ENCODE results near the gene RIPK1. TPM values are rescaled to one million over a fixed set of nuclear protein-coding genes. Genes with fewer than 3 reads are reported as not detected.

Gene RIPK1
- total and polyA plus RNA-seq, 9 of the 15 experiments (the other 6 are each of a cell fraction or from before 2014, with no cell fraction given), result 3.8 to 24.9 (median 17.7) TPM

DNA sequence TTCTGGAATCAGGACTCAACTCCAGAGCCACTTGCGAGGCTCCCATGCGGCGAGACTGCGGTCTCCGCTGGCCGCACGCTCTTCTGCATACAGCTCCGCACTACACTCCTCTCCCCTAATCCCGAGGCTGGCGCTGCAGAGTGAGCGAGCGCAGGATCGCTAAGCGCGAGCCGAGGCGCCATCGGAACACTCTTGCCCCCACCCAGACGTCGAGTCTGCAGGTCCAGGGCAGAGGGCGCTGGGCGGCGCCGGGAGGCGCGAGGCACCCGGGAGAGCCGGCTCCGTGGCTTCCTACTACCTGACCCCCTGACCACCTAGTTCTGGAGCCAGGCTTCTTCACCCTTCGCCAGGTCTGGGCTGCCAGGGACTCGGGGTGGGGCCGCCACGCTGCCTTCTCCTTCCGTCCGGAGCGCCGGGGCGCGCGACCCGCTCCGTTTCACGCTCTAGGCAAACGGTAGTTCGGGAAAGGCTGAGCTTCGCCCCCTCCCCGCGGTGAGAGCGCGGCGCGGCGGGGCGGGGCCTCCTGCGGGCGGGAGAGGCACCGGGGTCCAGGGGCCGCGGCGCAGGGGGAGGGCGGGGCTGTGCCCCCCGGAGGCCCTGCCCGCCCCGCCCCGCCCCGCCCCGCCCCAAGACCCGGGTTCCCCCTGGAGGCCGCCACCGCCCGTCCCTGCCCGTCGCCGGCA, 94.4 kb downstream of the RIPK1 start (continued):
- TF ChIP-seq TBL1XR1 (IDR thresholded peaks at IDR 0.05; ENCODE audit: low read length in 2 of 2) (no peak), ATF1 (CRISPR knock-in tag; IDR thresholded peaks at IDR 0.05) (no peak), ATF1 (tag; IDR thresholded peaks at IDR 0.05) (peak; percentile 50; the same call in 1 of the 2 replicates), ZNF184 (CRISPR knock-in tag; IDR thresholded peaks at IDR 0.05) (no peak), MEIS2 (IDR thresholded peaks at IDR 0.05; ENCODE audit: partially characterized antibody) (no peak), POLR3G (IDR thresholded peaks at IDR 0.05; ENCODE audit: extremely low read depth, insufficient read length, insufficient replicate concordance) (no peak), GTF2F1 (IDR thresholded peaks at IDR 0.05; ENCODE audit: low read depth, low read length) (peak; percentile 81; the same call in 1 of the 2 replicates), PURB (CRISPR knock-in tag; IDR thresholded peaks at IDR 0.05; ENCODE audit: low read depth) (no peak), FOXA3 (CRISPR knock-in tag; conservative IDR thresholded peaks at IDR 0.05 in 1 of 2, IDR thresholded peaks at IDR 0.05 in 1 of 2) (no peak), SRF (CRISPR knock-in tag; IDR thresholded peaks at IDR 0.05) (no peak), DDX20 (tag; IDR thresholded peaks at IDR 0.05; ENCODE audit: low read depth) (no peak), SUPT5H (IDR thresholded peaks at IDR 0.05) (peak; percentile 92), KAT8 (IDR thresholded peaks at IDR 0.05; ENCODE audit: low read depth) (no peak), RAD21 (CRISPR knock-in tag; conservative IDR thresholded peaks at IDR 0.05 in 1 of 2, IDR thresholded peaks at IDR 0.05 in 1 of 2) (peak; percentile 25 to 31), TFAM (CRISPR knock-in tag; conservative IDR thresholded peaks at IDR 0.05) (no peak), HCFC1 (IDR thresholded peaks at IDR 0.05; ENCODE audit: low read depth, low read length) (peak; percentile 57), ZNF24 (IDR thresholded peaks at IDR 0.05) (0 out of 2 replicates have a peak, but pooled peaks have one; percentile 7), MED1 (CRISPR knock-in tag; IDR thresholded peaks at IDR 0.05; ENCODE audit: borderline replicate concordance) (no peak), BDP1 (IDR thresholded peaks at IDR 0.05; ENCODE audit: insufficient read depth, insufficient read length) (no peak), ZNF347 (CRISPR knock-in tag; IDR thresholded peaks at IDR 0.05; ENCODE audit: low read depth) (no peak), ZNF224 (CRISPR knock-in tag; IDR thresholded peaks at IDR 0.05) (no peak)
- TF ChIP-seq, protein P1, sequence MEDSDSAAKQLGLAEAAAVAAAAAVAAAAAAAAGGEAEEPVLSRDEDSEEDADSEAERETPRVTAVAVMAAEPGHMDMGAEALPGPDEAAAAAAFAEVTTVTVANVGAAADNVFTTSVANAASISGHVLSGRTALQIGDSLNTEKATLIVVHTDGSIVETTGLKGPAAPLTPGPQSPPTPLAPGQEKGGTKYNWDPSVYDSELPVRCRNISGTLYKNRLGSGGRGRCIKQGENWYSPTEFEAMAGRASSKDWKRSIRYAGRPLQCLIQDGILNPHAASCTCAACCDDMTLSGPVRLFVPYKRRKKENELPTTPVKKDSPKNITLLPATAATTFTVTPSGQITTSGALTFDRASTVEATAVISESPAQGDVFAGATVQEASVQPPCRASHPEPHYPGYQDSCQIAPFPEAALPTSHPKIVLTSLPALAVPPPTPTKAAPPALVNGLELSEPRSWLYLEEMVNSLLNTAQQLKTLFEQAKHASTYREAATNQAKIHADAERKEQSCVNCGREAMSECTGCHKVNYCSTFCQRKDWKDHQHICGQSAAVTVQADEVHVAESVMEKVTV (CRISPR knock-in tag; IDR thresholded peaks at IDR 0.05), result peak; percentile 14; the same call in 1 of the 2 replicates
- TF ChIP-seq, protein P2, sequence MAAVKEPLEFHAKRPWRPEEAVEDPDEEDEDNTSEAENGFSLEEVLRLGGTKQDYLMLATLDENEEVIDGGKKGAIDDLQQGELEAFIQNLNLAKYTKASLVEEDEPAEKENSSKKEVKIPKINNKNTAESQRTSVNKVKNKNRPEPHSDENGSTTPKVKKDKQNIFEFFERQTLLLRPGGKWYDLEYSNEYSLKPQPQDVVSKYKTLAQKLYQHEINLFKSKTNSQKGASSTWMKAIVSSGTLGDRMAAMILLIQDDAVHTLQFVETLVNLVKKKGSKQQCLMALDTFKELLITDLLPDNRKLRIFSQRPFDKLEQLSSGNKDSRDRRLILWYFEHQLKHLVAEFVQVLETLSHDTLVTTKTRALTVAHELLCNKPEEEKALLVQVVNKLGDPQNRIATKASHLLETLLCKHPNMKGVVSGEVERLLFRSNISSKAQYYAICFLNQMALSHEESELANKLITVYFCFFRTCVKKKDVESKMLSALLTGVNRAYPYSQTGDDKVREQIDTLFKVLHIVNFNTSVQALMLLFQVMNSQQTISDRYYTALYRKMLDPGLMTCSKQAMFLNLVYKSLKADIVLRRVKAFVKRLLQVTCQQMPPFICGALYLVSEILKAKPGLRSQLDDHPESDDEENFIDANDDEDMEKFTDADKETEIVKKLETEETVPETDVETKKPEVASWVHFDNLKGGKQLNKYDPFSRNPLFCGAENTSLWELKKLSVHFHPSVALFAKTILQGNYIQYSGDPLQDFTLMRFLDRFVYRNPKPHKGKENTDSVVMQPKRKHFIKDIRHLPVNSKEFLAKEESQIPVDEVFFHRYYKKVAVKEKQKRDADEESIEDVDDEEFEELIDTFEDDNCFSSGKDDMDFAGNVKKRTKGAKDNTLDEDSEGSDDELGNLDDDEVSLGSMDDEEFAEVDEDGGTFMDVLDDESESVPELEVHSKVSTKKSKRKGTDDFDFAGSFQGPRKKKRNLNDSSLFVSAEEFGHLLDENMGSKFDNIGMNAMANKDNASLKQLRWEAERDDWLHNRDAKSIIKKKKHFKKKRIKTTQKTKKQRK (IDR thresholded peaks at IDR 0.05; ENCODE audit: borderline replicate concordance, low read depth, low read length), result no peak
- TF ChIP-seq, protein P3, sequence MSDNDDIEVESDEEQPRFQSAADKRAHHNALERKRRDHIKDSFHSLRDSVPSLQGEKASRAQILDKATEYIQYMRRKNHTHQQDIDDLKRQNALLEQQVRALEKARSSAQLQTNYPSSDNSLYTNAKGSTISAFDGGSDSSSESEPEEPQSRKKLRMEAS (CRISPR knock-in tag; IDR thresholded peaks at IDR 0.05), result peak; percentile 76
